Measurements from ENCODE around the gene CACNA2D4.

The CACNA2D4 gene

GRCh38 chr12:1886396-1887008 lies 31.9 kb downstream of the CACNA2D4 start:
- no peak for DNase-seq (ENCODE audit: low read depth in 4 of 4, low spot score in 1 of 4)

GRCh38 chr12:1885599-1886245 lies 32.7 kb downstream of the CACNA2D4 start:
- no peak for DNase-seq (ENCODE audit: low read depth in 4 of 4, low spot score in 1 of 4)

- no peak for DNase-seq (ENCODE audit: low read depth in 4 of 4, low spot score in 1 of 4)
Observed at GRCh38 chr12:1885082-1885596, 33.3 kb downstream of the CACNA2D4 start.

- no peak for DNase-seq (ENCODE audit: low read depth in 4 of 4, low spot score in 1 of 4)
Observed at GRCh38 chr12:1884651-1885050, 33.8 kb downstream of the CACNA2D4 start.

- DNase-seq (ENCODE audit: low read depth in 4 of 4, low spot score in 1 of 4), result no peak
Observed at GRCh38 chr12:1883513-1883912, 34.9 kb downstream of the CACNA2D4 start.

GRCh38 chr12:1882850-1883470 lies 35.5 kb downstream of the CACNA2D4 start:
- no peak for DNase-seq (ENCODE audit: low read depth in 4 of 4, low spot score in 1 of 4)

GRCh38 chr12:1882405-1882804 lies 36.0 kb downstream of the CACNA2D4 start:
- no peak for DNase-seq (ENCODE audit: low read depth in 4 of 4, low spot score in 1 of 4)

- no peak for DNase-seq (ENCODE audit: low read depth in 4 of 4, low spot score in 1 of 4)
Observed at GRCh38 chr12:1881936-1882335, 36.5 kb downstream of the CACNA2D4 start.

- DNase-seq (ENCODE audit: low read depth in 4 of 4, low spot score in 1 of 4), result no peak
Observed at GRCh38 chr12:1881301-1881700, 37.2 kb downstream of the CACNA2D4 start.

GRCh38 chr12:1880876-1881275 lies 37.6 kb downstream of the CACNA2D4 start:
- no peak for DNase-seq (ENCODE audit: low read depth in 4 of 4, low spot score in 1 of 4)

GRCh38 chr12:1880153-1880845 lies 38.2 kb downstream of the CACNA2D4 start:
- no peak for DNase-seq (ENCODE audit: low read depth in 4 of 4, low spot score in 1 of 4)

GRCh38 chr12:1879633-1880032 lies 38.8 kb downstream of the CACNA2D4 start:
- no peak for DNase-seq (ENCODE audit: low read depth in 4 of 4, low spot score in 1 of 4)

GRCh38 chr12:1878695-1879094 lies 39.8 kb downstream of the CACNA2D4 start:
- no peak for DNase-seq (ENCODE audit: low read depth in 4 of 4, low spot score in 1 of 4)

- DNase-seq (ENCODE audit: low read depth in 4 of 4, low spot score in 1 of 4), result no peak
Observed at GRCh38 chr12:1878214-1878613, 40.2 kb downstream of the CACNA2D4 start.

GRCh38 chr12:1877169-1877878 lies 41.1 kb downstream of the CACNA2D4 start:
- DNase-seq (ENCODE audit: low read depth in 4 of 4, low spot score in 1 of 4), result no peak

- no peak for DNase-seq (ENCODE audit: low read depth in 4 of 4, low spot score in 1 of 4)
Observed at GRCh38 chr12:1876086-1876485, 42.4 kb downstream of the CACNA2D4 start.

- DNase-seq (ENCODE audit: low read depth in 4 of 4, low spot score in 1 of 4), result no peak
Observed at GRCh38 chr12:1875608-1876007, 42.8 kb downstream of the CACNA2D4 start.

- DNase-seq (ENCODE audit: low read depth in 4 of 4, low spot score in 1 of 4), result no peak
Observed at GRCh38 chr12:1873531-1874510, 44.6 kb downstream of the CACNA2D4 start.

GRCh38 chr12:1872448-1872847 lies 46.0 kb downstream of the CACNA2D4 start:
- no peak for DNase-seq (ENCODE audit: low read depth in 4 of 4, low spot score in 1 of 4)

GRCh38 chr12:1872001-1872400 lies 46.5 kb downstream of the CACNA2D4 start:
- DNase-seq (ENCODE audit: low read depth in 4 of 4, low spot score in 1 of 4), result no peak
